ENCODE data around the gene TCF4.

The TCF4 gene

DNA sequence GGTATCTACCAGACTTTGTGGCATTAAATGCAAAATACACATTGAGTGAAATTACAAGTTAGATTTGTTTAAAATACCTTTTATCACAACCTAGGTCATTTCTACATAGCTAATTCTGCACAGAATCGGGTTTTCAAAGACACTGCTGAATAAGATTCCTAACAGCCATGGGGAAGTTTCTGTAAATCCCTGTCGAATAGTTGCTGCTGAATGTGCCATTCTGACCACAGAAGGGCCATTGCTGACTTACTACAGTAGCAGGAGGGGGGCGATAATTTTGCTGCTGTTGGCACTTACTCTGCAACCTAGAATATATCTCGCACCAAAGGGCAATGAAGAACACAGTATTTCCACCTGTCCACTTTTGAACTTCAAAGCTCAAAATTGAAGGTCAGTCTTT lies 232.8 kb downstream of the TCF4 start:
- no peak for DNase-seq (ENCODE audit: insufficient read length, low spot score)
- TF ChIP-seq POLR2AphosphoS5 (IDR thresholded peaks at IDR 0.05; ENCODE audit: low read depth, low read length) (no peak), SPI1 (IDR thresholded peaks at IDR 0.05; ENCODE audit: low read depth, low read length) (no peak), TAF1 (IDR thresholded peaks at IDR 0.05; ENCODE audit: low read depth, low read length) (no peak), POU2F2 (IDR thresholded peaks at IDR 0.05; ENCODE audit: low read depth, low read length) (no peak), PAX5 (IDR thresholded peaks at IDR 0.05; ENCODE audit: insufficient read depth, low read length, severe bottlenecking) (no peak), POLR2A (IDR thresholded peaks at IDR 0.05; ENCODE audit: low read depth, low read length) (no peak)
- no peak for FAIRE-seq

DNA sequence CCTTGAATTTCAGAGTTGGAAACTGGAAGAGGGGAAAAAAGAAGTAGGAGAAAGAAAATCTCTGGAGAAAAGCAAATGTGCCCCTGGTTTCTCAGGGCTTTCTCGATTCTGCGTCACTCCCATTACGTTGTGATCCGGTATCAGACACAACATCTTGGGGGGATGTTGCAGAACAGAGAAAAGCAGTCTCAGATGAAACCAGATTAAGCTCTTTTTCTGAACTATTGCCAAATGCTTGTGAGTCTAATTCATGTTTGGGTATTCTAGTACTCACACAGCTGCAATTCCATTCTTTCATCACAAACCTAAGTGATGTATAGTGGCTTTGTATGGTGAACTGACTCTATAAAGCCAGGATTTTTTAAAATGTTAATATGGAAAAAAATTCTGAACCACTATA lies 233.2 kb downstream of the TCF4 start:
- TF ChIP-seq POU2F2 (IDR thresholded peaks at IDR 0.05; ENCODE audit: low read depth, low read length) (no peak), TAF1 (IDR thresholded peaks at IDR 0.05; ENCODE audit: low read depth, low read length) (no peak), POLR2AphosphoS5 (IDR thresholded peaks at IDR 0.05; ENCODE audit: low read depth, low read length) (no peak), SPI1 (IDR thresholded peaks at IDR 0.05; ENCODE audit: low read depth, low read length) (no peak), POLR2A (IDR thresholded peaks at IDR 0.05; ENCODE audit: low read depth, low read length) (no peak), PAX5 (IDR thresholded peaks at IDR 0.05; ENCODE audit: insufficient read depth, low read length, severe bottlenecking) (no peak)
- peak; percentile 71 for FAIRE-seq
- no peak for DNase-seq (ENCODE audit: insufficient read length, low spot score)

DNA sequence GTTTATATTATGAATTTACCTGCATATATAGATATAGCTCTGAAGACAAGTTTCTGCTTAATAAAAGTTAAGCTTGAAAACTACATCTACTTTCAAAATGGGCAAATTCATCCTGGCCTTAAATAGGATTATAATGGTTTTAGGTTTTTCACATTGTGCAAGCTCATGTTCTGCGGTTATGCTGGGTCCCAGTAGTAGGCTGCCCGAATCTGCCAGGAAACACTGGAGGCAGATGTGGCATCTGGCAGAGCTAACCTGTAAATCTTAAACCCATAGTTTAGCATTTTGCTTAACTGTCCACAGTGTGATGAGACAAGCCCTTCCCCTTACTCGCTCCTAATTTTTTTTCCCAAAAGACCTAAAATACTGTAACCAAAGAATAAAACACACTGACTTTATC lies 234.2 kb downstream of the TCF4 start:
- TF ChIP-seq POLR2AphosphoS5 (IDR thresholded peaks at IDR 0.05; ENCODE audit: low read depth, low read length) (no peak), SPI1 (IDR thresholded peaks at IDR 0.05; ENCODE audit: low read depth, low read length) (no peak), TAF1 (IDR thresholded peaks at IDR 0.05; ENCODE audit: low read depth, low read length) (no peak), POU2F2 (IDR thresholded peaks at IDR 0.05; ENCODE audit: low read depth, low read length) (no peak), PAX5 (IDR thresholded peaks at IDR 0.05; ENCODE audit: insufficient read depth, low read length, severe bottlenecking) (no peak), POLR2A (IDR thresholded peaks at IDR 0.05; ENCODE audit: low read depth, low read length) (no peak)
- peak; percentile 85 for FAIRE-seq
- no peak for DNase-seq (ENCODE audit: insufficient read length, low spot score)

DNA sequence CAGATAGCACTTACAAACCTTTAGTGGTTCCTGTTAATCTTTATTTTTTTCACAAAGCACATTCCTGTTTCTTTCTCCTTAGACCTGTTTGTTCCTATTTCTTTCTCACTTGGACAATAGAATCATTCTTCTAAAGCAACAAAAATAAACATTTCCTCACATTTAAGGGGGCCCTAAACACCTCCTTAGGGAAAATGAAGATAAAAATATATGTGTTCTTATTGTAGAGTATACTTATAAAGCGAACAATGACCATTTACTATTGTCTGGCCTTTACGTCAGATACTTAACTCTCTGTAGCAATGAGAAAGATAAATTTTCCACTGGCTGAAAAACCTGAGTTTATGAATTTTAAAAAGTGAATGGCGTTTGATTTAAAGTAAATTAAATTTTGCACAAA lies 234.6 kb downstream of the TCF4 start:
- TF ChIP-seq SPI1 (IDR thresholded peaks at IDR 0.05; ENCODE audit: low read depth, low read length) (no peak), POU2F2 (IDR thresholded peaks at IDR 0.05; ENCODE audit: low read depth, low read length) (no peak), TAF1 (IDR thresholded peaks at IDR 0.05; ENCODE audit: low read depth, low read length) (no peak), PAX5 (IDR thresholded peaks at IDR 0.05; ENCODE audit: insufficient read depth, low read length, severe bottlenecking) (no peak), POLR2A (IDR thresholded peaks at IDR 0.05; ENCODE audit: low read depth, low read length) (no peak), POLR2AphosphoS5 (IDR thresholded peaks at IDR 0.05; ENCODE audit: low read depth, low read length) (no peak)
- DNase-seq (ENCODE audit: insufficient read length, low spot score): no peak
- FAIRE-seq: no peak

DNA sequence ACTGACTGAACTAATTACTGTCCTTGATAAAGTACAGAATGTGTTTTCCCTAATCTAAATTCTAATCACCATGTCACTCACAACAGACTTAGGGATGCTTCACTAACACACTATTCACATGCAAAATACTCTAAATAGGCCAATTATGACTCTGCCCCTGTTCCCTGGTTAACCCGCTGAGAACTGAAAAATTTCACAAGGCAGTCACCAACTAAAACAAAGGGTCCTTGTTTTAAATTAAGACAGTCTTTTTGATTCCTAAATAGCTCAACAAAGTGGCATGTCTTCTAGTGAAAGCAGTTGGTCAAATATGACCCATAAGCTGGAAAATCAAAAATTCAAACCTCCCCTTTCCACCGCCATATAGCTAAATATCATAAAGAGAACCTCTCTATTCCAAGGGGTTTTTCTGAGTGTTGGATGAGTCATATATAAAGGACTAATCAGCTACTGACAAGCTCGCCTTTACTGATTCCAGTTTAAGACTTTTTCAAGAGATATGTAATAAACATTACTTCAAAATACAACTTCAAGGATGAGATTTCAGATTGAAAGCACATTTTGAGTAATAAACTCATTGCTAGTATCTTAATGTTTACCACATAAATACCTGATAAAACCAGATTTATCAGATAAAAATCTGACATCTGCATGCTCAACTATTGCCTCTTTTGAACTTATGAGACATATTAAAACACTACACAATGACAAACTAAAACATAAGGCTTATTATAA lies 235.8 kb downstream of the TCF4 start:
- DNase-seq (ENCODE audit: insufficient read length, low spot score) (no peak), FAIRE-seq (no peak)
- TF ChIP-seq POLR2AphosphoS5 (IDR thresholded peaks at IDR 0.05; ENCODE audit: low read depth, low read length) (no peak), POU2F2 (IDR thresholded peaks at IDR 0.05; ENCODE audit: low read depth, low read length) (no peak), POLR2A (IDR thresholded peaks at IDR 0.05; ENCODE audit: low read depth, low read length) (no peak), SPI1 (IDR thresholded peaks at IDR 0.05; ENCODE audit: low read depth, low read length) (no peak), PAX5 (IDR thresholded peaks at IDR 0.05; ENCODE audit: insufficient read depth, low read length, severe bottlenecking) (no peak), TAF1 (IDR thresholded peaks at IDR 0.05; ENCODE audit: low read depth, low read length) (no peak)

DNA sequence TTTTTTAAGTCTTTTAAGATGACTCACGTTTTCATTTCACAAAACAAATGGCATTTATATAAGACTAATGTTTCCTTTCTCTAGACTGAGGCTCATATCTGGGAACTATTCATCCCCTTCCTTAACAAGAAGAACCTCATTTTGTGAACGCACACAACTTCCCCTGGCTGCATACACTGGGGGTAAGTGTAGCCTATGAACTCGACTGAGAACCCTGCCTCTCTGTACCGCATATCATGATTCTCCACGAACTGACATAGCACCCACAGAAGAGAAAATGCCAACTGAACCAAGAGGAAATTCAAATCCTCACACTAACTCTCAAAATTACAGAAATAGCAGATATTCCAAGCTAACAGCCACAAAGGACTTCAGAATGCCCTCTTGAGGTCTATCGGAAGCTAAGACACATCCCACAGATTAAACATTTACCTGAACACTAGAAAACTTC lies 236.7 kb downstream of the TCF4 start:
- FAIRE-seq: no peak
- TF ChIP-seq POU2F2 (IDR thresholded peaks at IDR 0.05; ENCODE audit: low read depth, low read length) (no peak), TAF1 (IDR thresholded peaks at IDR 0.05; ENCODE audit: low read depth, low read length) (no peak), PAX5 (IDR thresholded peaks at IDR 0.05; ENCODE audit: insufficient read depth, low read length, severe bottlenecking) (no peak)
- no peak for DNase-seq (ENCODE audit: insufficient read length, low spot score)

DNA sequence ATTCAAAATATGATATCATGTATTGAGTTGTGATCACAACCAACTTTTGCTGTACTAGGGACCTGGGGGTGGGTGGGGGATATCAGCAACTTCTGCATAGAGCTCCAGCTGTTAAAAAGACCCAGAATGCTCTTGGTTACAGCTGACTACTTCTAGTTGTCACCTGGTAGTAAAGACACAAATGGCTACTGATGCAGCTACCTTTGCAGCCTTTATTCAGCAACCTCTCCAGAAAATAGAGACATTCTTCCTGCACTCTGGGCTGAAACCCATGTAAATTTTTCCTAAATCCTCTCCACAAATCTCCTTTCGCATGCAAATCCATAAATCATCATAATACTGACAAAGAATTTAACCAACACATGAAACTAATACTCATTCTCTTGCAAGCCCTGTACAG lies 238.3 kb downstream of the TCF4 start:
- TF ChIP-seq POLR2A (IDR thresholded peaks at IDR 0.05; ENCODE audit: low read depth, low read length): no peak
- TF ChIP-seq POU2F2 (IDR thresholded peaks at IDR 0.05; ENCODE audit: low read depth, low read length): no peak
- no peak for TF ChIP-seq PAX5 (IDR thresholded peaks at IDR 0.05; ENCODE audit: insufficient read depth, low read length, severe bottlenecking)
- no peak for TF ChIP-seq POLR2AphosphoS5 (IDR thresholded peaks at IDR 0.05; ENCODE audit: low read depth, low read length)
- FAIRE-seq: no peak
- DNase-seq (ENCODE audit: insufficient read length, low spot score): no peak

DNA sequence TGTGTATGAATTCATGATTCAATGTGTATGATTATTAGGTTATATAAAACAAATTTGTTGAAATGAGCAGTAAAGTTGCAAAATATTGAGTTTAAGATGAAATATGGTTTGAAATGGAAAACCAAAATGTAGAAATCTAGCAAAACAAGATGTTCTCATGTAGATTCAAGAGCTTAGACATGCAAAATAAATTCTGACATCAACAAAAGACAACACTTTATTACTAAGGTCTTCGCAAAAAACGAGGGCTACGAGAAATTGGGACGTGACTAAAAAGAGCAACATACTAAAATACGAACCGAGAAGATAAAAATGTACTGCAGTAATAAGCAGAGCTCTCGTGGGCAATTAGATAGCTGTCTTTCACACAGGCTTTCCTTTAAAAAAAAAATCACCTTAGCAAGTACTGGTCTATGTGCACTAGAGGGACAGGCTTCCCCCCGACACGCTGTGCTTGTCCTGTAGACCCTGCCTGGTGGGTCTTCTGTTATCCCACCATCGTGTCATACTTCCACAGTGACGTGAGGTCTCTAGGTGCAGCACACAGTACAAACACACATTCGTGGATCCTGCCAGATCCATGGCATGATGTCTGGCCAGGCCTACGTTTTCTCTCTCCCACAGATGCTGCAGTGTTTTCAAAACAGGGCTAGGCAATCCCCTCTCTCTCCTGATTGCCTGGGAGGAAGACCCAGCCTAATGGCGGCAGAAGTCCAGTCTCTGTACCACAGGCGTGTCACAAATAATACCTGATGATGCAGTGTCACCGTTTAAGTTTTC lies 240.8 kb downstream of the TCF4 start:
- peak; percentile 5 for FAIRE-seq
- DNase-seq (ENCODE audit: insufficient read length, low spot score): no peak
- TF ChIP-seq TAF1 (IDR thresholded peaks at IDR 0.05; ENCODE audit: low read depth, low read length): no peak
- TF ChIP-seq POU2F2 (IDR thresholded peaks at IDR 0.05; ENCODE audit: low read depth, low read length): no peak
- no peak for TF ChIP-seq POLR2A (IDR thresholded peaks at IDR 0.05; ENCODE audit: low read depth, low read length)

DNA sequence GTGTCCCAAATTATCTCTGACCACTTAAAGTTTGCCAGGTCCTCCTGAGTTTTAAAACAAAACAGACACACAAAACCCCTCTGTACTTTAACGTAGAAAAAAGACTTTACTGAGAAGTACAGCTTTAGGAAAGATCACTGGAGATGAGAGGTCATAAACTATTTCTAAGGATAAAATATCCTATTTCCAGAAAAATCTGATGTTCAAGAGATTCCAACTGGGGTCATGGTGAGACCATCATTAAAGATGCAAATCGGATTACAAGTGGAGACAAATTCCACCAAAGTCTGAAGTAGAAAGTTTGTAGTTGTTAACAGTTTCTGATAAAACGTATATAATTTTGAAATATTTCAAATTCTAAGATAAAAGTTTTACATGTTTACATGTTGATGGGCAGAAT lies 241.6 kb downstream of the TCF4 start:
- TF ChIP-seq POU2F2 (IDR thresholded peaks at IDR 0.05; ENCODE audit: low read depth, low read length) (no peak), SPI1 (IDR thresholded peaks at IDR 0.05; ENCODE audit: low read depth, low read length) (no peak), POLR2A (IDR thresholded peaks at IDR 0.05; ENCODE audit: low read depth, low read length) (no peak), POLR2AphosphoS5 (IDR thresholded peaks at IDR 0.05; ENCODE audit: low read depth, low read length) (no peak), TAF1 (IDR thresholded peaks at IDR 0.05; ENCODE audit: low read depth, low read length) (no peak), PAX5 (IDR thresholded peaks at IDR 0.05; ENCODE audit: insufficient read depth, low read length, severe bottlenecking) (no peak)
- DNase-seq (ENCODE audit: insufficient read length, low spot score) (no peak), FAIRE-seq (no peak)
